Activated T-cell treated with anti-CD3 and anti-CD28 coated beads for 4 hours (primary cell): ENCODE data around the gene PRKN.
"Not testable (repeated sequence)": the region's sequence is repeated elsewhere in the genome, so short reads cannot be mapped to it uniquely, and the experiment has no call there.

ENCODE experiments used
- DNase-seq: peaks from one replicate; pipeline ENCODE4 v3.0.0-alpha.2; 2020

Gene PRKN

GRCh38 chr6:161926324-161926723 is 801.2 kb downstream of the PRKN start:
- no peak for DNase-seq

GRCh38 chr6:161924516-161925116 is 803.0 kb downstream of the PRKN start:
- DNase-seq, result no peak

- DNase-seq, result no peak
Measured at GRCh38 chr6:161922631-161923119, 804.9 kb downstream of the PRKN start.

GRCh38 chr6:161921602-161922395 is 805.8 kb downstream of the PRKN start:
- DNase-seq, result no peak

- DNase-seq, result no peak
Measured at GRCh38 chr6:161919691-161920090, 807.9 kb downstream of the PRKN start.

- no peak for DNase-seq
Measured at GRCh38 chr6:161918628-161919205, 808.8 kb downstream of the PRKN start.

- DNase-seq, result no peak
Measured at GRCh38 chr6:161918109-161918531, 809.4 kb downstream of the PRKN start.

- DNase-seq, result no peak
Measured at GRCh38 chr6:161917645-161918044, 809.9 kb downstream of the PRKN start.

GRCh38 chr6:161915456-161915964 is 812.1 kb downstream of the PRKN start:
- no peak for DNase-seq

- DNase-seq, result no peak
Measured at GRCh38 chr6:161908872-161909271, 818.7 kb downstream of the PRKN start.

GRCh38 chr6:161906571-161906970 is 821.0 kb downstream of the PRKN start:
- DNase-seq, result no peak

GRCh38 chr6:161903584-161904212 is 823.9 kb downstream of the PRKN start:
- no peak for DNase-seq

- no peak for DNase-seq
Measured at GRCh38 chr6:161901740-161902426, 825.7 kb downstream of the PRKN start.

GRCh38 chr6:161894436-161894835 is 833.1 kb downstream of the PRKN start:
- no peak for DNase-seq

GRCh38 chr6:161891542-161891941 is 836.0 kb downstream of the PRKN start:
- no peak for DNase-seq

- no peak for DNase-seq
Measured at GRCh38 chr6:161890832-161891297, 836.7 kb downstream of the PRKN start.

GRCh38 chr6:161890133-161890831 is 837.3 kb downstream of the PRKN start:
- DNase-seq, result no peak

GRCh38 chr6:161889324-161889723 is 838.2 kb downstream of the PRKN start:
- no peak for DNase-seq

- not testable (repeated sequence) for DNase-seq
Measured at GRCh38 chr6:161886545-161886944, 841.0 kb downstream of the PRKN start.

GRCh38 chr6:161884782-161885181 is 842.8 kb downstream of the PRKN start:
- no peak for DNase-seq

- DNase-seq, result no peak
Measured at GRCh38 chr6:161882196-161882765, 845.3 kb downstream of the PRKN start.

GRCh38 chr6:161880056-161880455 is 847.5 kb downstream of the PRKN start:
- no peak for DNase-seq
